Heart right ventricle (tissue), 16 donors: ENCODE data around the gene MYH3. TPM values are rescaled to one million over a fixed set of nuclear protein-coding genes. Genes with fewer than 3 reads are reported as not detected.

Experiments used
- ATAC-seq, 8 donors: fragments of 200-7000 bp; cut with Tn5 transposase; one replicate each; pipeline ENCODE4 v1.9.1; 2020; ENCODE audit warnings: mild to moderate bottlenecking in 8 of 8, moderate library complexity in 8 of 8, moderate number of reproducible peaks in 1 of 8
- DNase-seq, 2 donors: peaks; one replicate each; pipeline ENCODE4 v3.0.0-alpha.2; 2020
- H3K27ac ChIP-seq, 10 donors: fragments of 200-600 bp; sonication (generic) in 2 of 10; one replicate each; pipeline versions ENCODE4 v1.5.0 to v1.8.0; 2020 to 2022; ENCODE audit warnings: mild to moderate bottlenecking in 3 of 10
- H3K27me3 ChIP-seq, 7 donors: fragments of 200-600 bp; one replicate each; pipeline ENCODE4 v1.8.0; 2021 to 2022; ENCODE audit warnings: mild to moderate bottlenecking in 2 of 7
- H3K36me3 ChIP-seq, 9 donors: fragments of 200-600 bp; sonication (generic) in 1 of 9; one replicate each; pipeline versions ENCODE4 v1.5.0 to v1.8.0; 2020 to 2022; ENCODE audit warnings: mild to moderate bottlenecking in 2 of 9
- H3K4me1 ChIP-seq, 9 donors: fragments of 200-600 bp; sonication (generic) in 1 of 9; one replicate each; pipeline versions ENCODE4 v1.5.0 to v1.8.0; 2020 to 2022; ENCODE audit warnings: mild to moderate bottlenecking in 4 of 9
- H3K4me3 ChIP-seq, 10 donors: fragments of 200-600 bp; sonication (generic) in 2 of 10; one replicate each; pipeline versions ENCODE4 v1.5.0 to v1.8.0; 2020 to 2022; ENCODE audit warnings: mild to moderate bottlenecking in 7 of 10, moderate library complexity in 2 of 10
- H3K9me3 ChIP-seq, 11 donors: fragments of 200-600 bp in 10 of 11; sonication (generic) in 2 of 11; one replicate each; pipeline versions ENCODE4 v1.5.0 to v1.8.0; 2013 to 2022; ENCODE audit warnings: mild to moderate bottlenecking in 2 of 11, control low read depth in 1 of 11, moderate library complexity in 1 of 11
- WGBS, 2 donors: extraction: QIAGEN DNeasy Blood & Tissue Kit; methylation state at CpG; one replicate each; pipeline ENCODE4 v1.1.7; 2013; ENCODE audit warnings: inconsistent platforms in 1 of 2; 5-methylcytosine and 5-hydroxymethylcytosine counted together
- intact Hi-C, 10 donors: fragments of 100-400 bp; cut with DNase I; formaldehyde crosslinking; loops; one replicate each; pipeline versions ENCODE4 v1.11.1 to v1.14.2; 2022
- polyA plus RNA-seq, 2 donors: library from polyadenylated mRNA; stranded (reverse); fragments of 200-250 nt; gene quantifications; one replicate each; pipeline ENCODE4 v1.2.3, GENCODE V29; 2013
- total RNA-seq, 10 donors: library from RNA; stranded (reverse); fragmentation: NEBNext Ultra II Directional in 3 of 10; extraction: Animal tissue kit (Norgen Biotek cat#: 25700) in 3 of 10; gene quantifications; one replicate each; pipeline versions ENCODE4 v1.2.1 to v1.2.4, GENCODE V29; 2021 to 2023
- TF ChIP-seq, protein P1 (sequence below), 9 donors: fragments of 200-600 bp; sonication (generic) in 2 of 9; IDR thresholded peaks; one replicate each; pipeline versions ENCODE4 v1.5.0 to v1.8.0; 2021 to 2022; ENCODE audit warnings: antibody characterized with exemption in 9 of 9, mild to moderate bottlenecking in 5 of 9, moderate library complexity in 1 of 9
- donor health status: Arrhythmogenic right ventricular cardiomyopathy.
- donor health status: ischemic (EF 13 %, LVEDD 7.1; RV severe dilation, severe dysfunction).
- donor health status: healthy with polysubstance abuse.
- donor health status: DM: no; HTN: yes; CAD: no.
- donor health status: DM: no; HTN: no; CAD: no.
- donor health status: ischemic (EF 25% LVEDD 6.9; RV normal size, moderate dysfunction).
- donor health status: ischemic (EF 25% LVEDD 5.7; RV mildly dilated, moderate dysfunction).
- donor health status: healthy.
- donor health status: DM: yes; HTN: yes; CAD: no.
- donor health status: Ischemic cardiomyopathy.
- donor health status: ischemic (EF 35%, LVEDD 5.7; RV mildly dilated, moderate dysfunction).
- donor health status: nonischemic (EF 11% LVEDD 7.7; RV severe dilation, severe dysfunction).
- donor health status: DM: yes; HTN: yes; CAD: no.
- donor health status: PGD.
- donor health status: ischemic (EF 29% LVEDD 5.4; RV normal size, mild dysfunction).
- donor health status: nonischemic (EF 23%, LVEDD 6.1; RV moderate dilation, normal function).

MYH3 gene
- total and polyA plus RNA-seq, 12 donors, result 0.12 to 1.4 (median 0.75) TPM

DNA sequence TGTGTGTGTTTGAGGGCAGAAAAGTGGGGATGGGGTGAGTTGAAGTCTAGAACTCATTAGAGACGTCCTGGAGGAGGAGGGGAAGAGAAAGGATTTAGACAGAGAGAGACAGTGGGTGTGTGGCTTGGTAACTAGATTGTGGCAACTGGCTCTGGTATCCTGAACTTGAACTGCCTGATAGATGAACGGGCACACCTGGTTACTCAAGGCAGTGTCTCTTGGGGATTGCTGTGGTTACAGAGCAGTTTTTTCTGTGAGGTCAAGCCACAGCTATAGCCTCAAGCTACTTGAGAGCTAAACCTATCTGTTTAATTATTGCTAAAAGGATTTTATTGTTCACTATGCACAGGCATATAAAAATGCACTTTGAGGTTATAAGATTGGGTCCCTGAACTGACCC, 77.8 kb downstream of the MYH3 start:
- 63 to 66% methylated on average over 2 of the region's 2 CpGs for WGBS, 2 donors

More for the DNA sequence above, 77.8 kb downstream of the MYH3 start:
- ATAC-seq (no peak), DNase-seq (no peak)
- intact Hi-C loops, result no loop called here
- Histone ChIP-seq H3K27ac (no peak overlapping the region), H3K9me3 (peaks cover 0 to 2% (median 0%) of the 10 kb centered on the region in 11 donors), H3K27me3 (peaks cover 0 to 4% (median 0%) of the 10 kb centered on the region in 7 donors), H3K4me1 (no peaks in the 10 kb centered on the region), H3K36me3 (no peaks in the 10 kb centered on the region), H3K4me3 (no peak overlapping the region)
- TF ChIP-seq, protein P1, sequence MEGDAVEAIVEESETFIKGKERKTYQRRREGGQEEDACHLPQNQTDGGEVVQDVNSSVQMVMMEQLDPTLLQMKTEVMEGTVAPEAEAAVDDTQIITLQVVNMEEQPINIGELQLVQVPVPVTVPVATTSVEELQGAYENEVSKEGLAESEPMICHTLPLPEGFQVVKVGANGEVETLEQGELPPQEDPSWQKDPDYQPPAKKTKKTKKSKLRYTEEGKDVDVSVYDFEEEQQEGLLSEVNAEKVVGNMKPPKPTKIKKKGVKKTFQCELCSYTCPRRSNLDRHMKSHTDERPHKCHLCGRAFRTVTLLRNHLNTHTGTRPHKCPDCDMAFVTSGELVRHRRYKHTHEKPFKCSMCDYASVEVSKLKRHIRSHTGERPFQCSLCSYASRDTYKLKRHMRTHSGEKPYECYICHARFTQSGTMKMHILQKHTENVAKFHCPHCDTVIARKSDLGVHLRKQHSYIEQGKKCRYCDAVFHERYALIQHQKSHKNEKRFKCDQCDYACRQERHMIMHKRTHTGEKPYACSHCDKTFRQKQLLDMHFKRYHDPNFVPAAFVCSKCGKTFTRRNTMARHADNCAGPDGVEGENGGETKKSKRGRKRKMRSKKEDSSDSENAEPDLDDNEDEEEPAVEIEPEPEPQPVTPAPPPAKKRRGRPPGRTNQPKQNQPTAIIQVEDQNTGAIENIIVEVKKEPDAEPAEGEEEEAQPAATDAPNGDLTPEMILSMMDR (IDR thresholded peaks at IDR 0.05), result no peak

Other genes starting within 250 kb of the MYH3 start
- not detected for gene MYH8, start 235.4 kb downstream of the MYH3 start, total RNA-seq
- not detected for gene MYH8, start 235.4 kb downstream of the MYH3 start, polyA plus RNA-seq
- gene MYH4, start 187.8 kb downstream of the MYH3 start, total RNA-seq, result not detected
- not detected for gene MYH4, start 187.8 kb downstream of the MYH3 start, polyA plus RNA-seq
- under 1 TPM in 2 of 10 donors, not detected in 8; 0.05 to 0.13 TPM for gene MYH1, start 138.8 kb downstream of the MYH3 start, total RNA-seq
- gene MYH1, start 138.8 kb downstream of the MYH3 start, polyA plus RNA-seq, result under 1 TPM in 1 of 2 donors, not detected in 1; 0.03 TPM
- gene MYH2, start 107.7 kb downstream of the MYH3 start, total RNA-seq, result under 1 TPM in 4 of 10 donors, not detected in 6; 0.05 to 0.18 (median 0.06) TPM
- gene MYH2, start 107.7 kb downstream of the MYH3 start, polyA plus RNA-seq, result under 1 TPM in 1 of 2 donors, not detected in 1; 0.03 TPM
- 10 to 100 TPM; 28.5 to 43.4 (median 37.4) TPM for gene SCO1, start 40.2 kb upstream of the MYH3 start, total RNA-seq
- gene SCO1, start 40.2 kb upstream of the MYH3 start, polyA plus RNA-seq, result 10 to 100 TPM in 1 of 2 donors, 1 to 10 TPM in 1; 4.5 to 25.7 TPM
- 1 to 10 TPM; 3.6 to 7.3 (median 4.9) TPM for gene ADPRM, start 40.3 kb upstream of the MYH3 start, total RNA-seq
- gene ADPRM, start 40.3 kb upstream of the MYH3 start, polyA plus RNA-seq, result 1 to 10 TPM; 3.5 to 3.8 TPM
- gene TMEM220, start 72.7 kb upstream of the MYH3 start, total RNA-seq, result 10 to 100 TPM in 2 of 10 donors, 1 to 10 TPM in 8; 3.8 to 13.6 (median 7.6) TPM
- gene TMEM220, start 72.7 kb upstream of the MYH3 start, polyA plus RNA-seq, result 10 to 100 TPM in 1 of 2 donors, 1 to 10 TPM in 1; 4.1 to 12.3 TPM
- not detected for gene TMEM238L, start 146.8 kb upstream of the MYH3 start, total RNA-seq
- gene TMEM238L, start 146.8 kb upstream of the MYH3 start, polyA plus RNA-seq, result not detected
- not detected for gene PIRT, start 180.8 kb upstream of the MYH3 start, total RNA-seq
- not detected for gene PIRT, start 180.8 kb upstream of the MYH3 start, polyA plus RNA-seq